WTC11 (cell line): Measurements from ENCODE around the gene CA7. TPM values are rescaled to one million over a fixed set of nuclear protein-coding genes. Genes with fewer than 3 reads are reported as not detected.

Experiments
- ATAC-seq: fragments of 200-7000 bp; cut with Tn5 transposase; 2 replicates; pipeline ENCODE4 v1.10.0; 2021; ENCODE audit warnings: mild to moderate bottlenecking, moderate library complexity
- CTCF ChIA-PET: fragments of 300-600 bp; sonication (Branson Sonifier 250); formaldehyde crosslinking; loops from one replicate; lab custom pipeline; 2021; ENCODE audit warnings: antibody characterized with exemption; lab: Charles Lee
- POLR2A ChIA-PET: fragments of 350-600 bp; sonication (Branson Sonifier 250); formaldehyde crosslinking; loops from one replicate; lab custom pipeline; 2021; ENCODE audit warnings: antibody characterized with exemption; lab: Charles Lee
- DNase-seq: peaks from one replicate; pipeline ENCODE4 v3.0.0; 2021; ENCODE audit warnings: low spot score
- H3K27ac Mint-ChIP-seq: 2 replicates; pipeline ENCODE4 v1.8.0; 2021; ENCODE audit warnings: mixed read lengths
- H3K27me3 Mint-ChIP-seq: 2 replicates; pipeline ENCODE4 v1.8.0; 2021; ENCODE audit warnings: low read depth, mild to moderate bottlenecking, moderate library complexity, mixed read lengths
- H3K36me3 Mint-ChIP-seq: 2 replicates; pipeline ENCODE4 v1.8.0; 2021; ENCODE audit warnings: mixed read lengths
- H3K4me1 Mint-ChIP-seq: 2 replicates; pipeline ENCODE4 v1.8.0; 2022; ENCODE audit warnings: mixed read lengths
- H3K4me3 Mint-ChIP-seq: 2 replicates; pipeline ENCODE4 v1.8.0; 2021; ENCODE audit warnings: mild to moderate bottlenecking, moderate library complexity, mixed read lengths
- H3K9me3 Mint-ChIP-seq: 2 replicates; pipeline ENCODE4 v1.8.0; 2021; ENCODE audit warnings: mixed read lengths
- AFF4 ChIP-seq: sonication (generic); formaldehyde crosslinking; IDR thresholded peaks from 2 replicates; pipeline ENCODE4 v1.8.1; 2023; ENCODE audit warnings: mild to moderate bottlenecking, missing genetic modification reagents, borderline replicate concordance
- ATF1 ChIP-seq: sonication (generic); formaldehyde crosslinking; IDR thresholded peaks from 2 replicates; pipeline ENCODE4 v1.8.1; 2023; ENCODE audit warnings: mild to moderate bottlenecking, moderate library complexity, missing genetic modification reagents
- ETV6 ChIP-seq: sonication (generic); formaldehyde crosslinking; IDR thresholded peaks from 2 replicates; pipeline ENCODE4 v1.8.1; 2022; ENCODE audit warnings: mild to moderate bottlenecking, missing genetic modification reagents
- FOXK1 ChIP-seq: sonication (generic); formaldehyde crosslinking; IDR thresholded peaks from 2 replicates; pipeline ENCODE4 v1.8.0; 2022; ENCODE audit warnings: mild to moderate bottlenecking, moderate library complexity, missing genetic modification reagents
- GABPB1 ChIP-seq: sonication (generic); formaldehyde crosslinking; IDR thresholded peaks from 2 replicates; pipeline ENCODE4 v1.8.1; 2023; ENCODE audit warnings: mild to moderate bottlenecking, missing genetic modification reagents
- IRF2 ChIP-seq: sonication (generic); formaldehyde crosslinking; IDR thresholded peaks from 2 replicates; pipeline ENCODE4 v1.8.0; 2022; ENCODE audit warnings: low read depth, missing genetic modification reagents, borderline replicate concordance
- NR1H2 ChIP-seq: sonication (generic); formaldehyde crosslinking; IDR thresholded peaks from 2 replicates; pipeline ENCODE4 v1.9.0; 2021; ENCODE audit warnings: mild to moderate bottlenecking, moderate library complexity, missing genetic modification reagents
- OVOL2 ChIP-seq: fragments of 250-450 bp; sonication (Bioruptor Pico); IDR thresholded peaks from 2 replicates; pipeline ENCODE4 v1.9.0; 2021; ENCODE audit warnings: mild to moderate bottlenecking, borderline replicate concordance
- TEAD4 ChIP-seq: sonication (generic); formaldehyde crosslinking; IDR thresholded peaks from 2 replicates; pipeline ENCODE4 v1.8.0; 2022; ENCODE audit warnings: mild to moderate bottlenecking, missing genetic modification reagents
- ZBTB21 ChIP-seq: sonication (generic); formaldehyde crosslinking; IDR thresholded peaks from 2 replicates; pipeline ENCODE4 v1.8.1; 2023; ENCODE audit warnings: mild to moderate bottlenecking, missing genetic modification reagents, borderline replicate concordance
- ZMAT4 ChIP-seq: fragments of 250-450 bp; sonication (Bioruptor Pico); IDR thresholded peaks from 2 replicates; pipeline ENCODE4 v1.9.0; 2021; ENCODE audit warnings: mild to moderate bottlenecking
- ZNF121 ChIP-seq: sonication (generic); formaldehyde crosslinking; IDR thresholded peaks from 2 replicates; pipeline ENCODE4 v1.8.0; 2023; ENCODE audit warnings: missing genetic modification reagents
- ZNF138 ChIP-seq: sonication (generic); formaldehyde crosslinking; conservative IDR thresholded peaks from 2 replicates; pipeline ENCODE4 v1.8.1; 2022; ENCODE audit warnings: mild to moderate bottlenecking, moderate library complexity, missing genetic modification reagents
- ZNF416 ChIP-seq: fragments of 250-450 bp; sonication (Bioruptor Pico); IDR thresholded peaks from 2 replicates; pipeline ENCODE4 v1.9.0; 2021; ENCODE audit warnings: mild to moderate bottlenecking, inconsistent platforms
- ZNF423 ChIP-seq: fragments of 250-450 bp; sonication (Bioruptor Pico); IDR thresholded peaks from 2 replicates; pipeline ENCODE4 v2.1.2; 2022; ENCODE audit warnings: mild to moderate bottlenecking, moderate library complexity
- total RNA-seq: library from RNA; stranded (reverse); gene quantifications from 3 replicates; pipeline ENCODE4 v1.2.3, GENCODE V29; 2021
- TF ChIP-seq, protein P1 (sequence below): sonication (generic); formaldehyde crosslinking; conservative IDR thresholded peaks from 2 replicates; pipeline ENCODE4 v1.8.1; 2022; ENCODE audit warnings: mild to moderate bottlenecking, missing genetic modification reagents
- TF ChIP-seq, protein P2 (sequence below): sonication (generic); formaldehyde crosslinking; IDR thresholded peaks from 2 replicates; pipeline ENCODE4 v1.8.0; 2023; ENCODE audit warnings: missing genetic modification reagents
- TF ChIP-seq, protein P3 (sequence below): sonication (generic); formaldehyde crosslinking; IDR thresholded peaks from 2 replicates; pipeline ENCODE4 v1.8.1; 2022; ENCODE audit warnings: mild to moderate bottlenecking, moderate library complexity, missing genetic modification reagents

Gene CA7
- total RNA-seq, 1 experiment from 2014 or later: 1.6 TPM

DNA sequence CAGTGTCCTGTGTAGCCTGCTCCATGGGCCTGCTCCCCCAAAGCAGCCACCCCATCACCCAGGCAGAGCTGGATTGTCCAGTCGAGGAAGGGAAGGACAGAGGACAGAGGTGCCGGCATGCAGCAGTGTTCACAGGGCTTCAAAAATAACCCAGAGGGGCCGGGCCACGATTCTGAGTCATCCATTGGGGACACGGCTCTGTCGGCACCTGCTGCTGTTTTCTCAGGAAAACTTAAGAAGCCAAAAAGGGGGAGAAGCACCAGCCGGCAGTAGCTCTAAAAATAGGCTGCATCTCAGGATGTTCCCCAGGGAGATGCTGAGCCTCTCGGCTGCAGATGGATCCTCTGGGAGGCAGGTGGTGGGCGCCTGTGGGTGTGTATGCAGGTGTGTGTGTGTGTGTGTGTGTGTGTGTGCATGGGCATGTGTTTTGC lies 1.6 kb downstream of the CA7 start:
- peaks cover 13% of the 10 kb centered on the region for H3K4me1 Mint-ChIP-seq
- DNase-seq: no peak

GRCh38 chr16:66846266-66846665 lies 2.1 kb downstream of the CA7 start:
- H3K27ac Mint-ChIP-seq: no peak overlapping the region
- no peaks in the 10 kb centered on the region for H3K9me3 Mint-ChIP-seq
- DNase-seq (no peak), ATAC-seq (no peak)
- ChIA-PET POLR2A (no interaction called here), CTCF (interaction anchor here (1.3 to 6.5 kb wide), 5 partner anchors 12 to 27 kb away, joined by 4 to 76 read pairs (median 4); partner anchors contain the start of gene NAE1)
- H3K4me3 Mint-ChIP-seq: no peak overlapping the region
- no peaks in the 10 kb centered on the region for H3K36me3 Mint-ChIP-seq
- peaks cover 69% of the 10 kb centered on the region for H3K27me3 Mint-ChIP-seq
- peaks cover 13% of the 10 kb centered on the region for H3K4me1 Mint-ChIP-seq
- TF ChIP-seq ZNF138 (CRISPR knock-in tag) (no peak), ATF1 (CRISPR knock-in tag) (no peak), ZMAT4 (no peak), ZNF423 (CRISPR knock-in tag) (no peak), AFF4 (CRISPR knock-in tag) (no peak), ZBTB21 (CRISPR knock-in tag) (no peak), ZNF416 (CRISPR knock-in tag) (no peak), ETV6 (no peak), GABPB1 (CRISPR knock-in tag) (no peak), FOXK1 (no peak), TEAD4 (CRISPR knock-in tag) (no peak), OVOL2 (no peak)
- TF ChIP-seq, protein P1, sequence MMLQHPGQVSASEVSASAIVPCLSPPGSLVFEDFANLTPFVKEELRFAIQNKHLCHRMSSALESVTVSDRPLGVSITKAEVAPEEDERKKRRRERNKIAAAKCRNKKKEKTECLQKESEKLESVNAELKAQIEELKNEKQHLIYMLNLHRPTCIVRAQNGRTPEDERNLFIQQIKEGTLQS (CRISPR knock-in tag): no peak

More for the DNA sequence above, 1.6 kb downstream of the CA7 start:
- CTCF ChIA-PET: interaction anchor here (0.8 to 6.5 kb wide), 5 partner anchors 11 to 27 kb away, joined by 3 to 76 read pairs (median 4); partner anchors contain the start of gene NAE1
- TF ChIP-seq, protein P2, sequence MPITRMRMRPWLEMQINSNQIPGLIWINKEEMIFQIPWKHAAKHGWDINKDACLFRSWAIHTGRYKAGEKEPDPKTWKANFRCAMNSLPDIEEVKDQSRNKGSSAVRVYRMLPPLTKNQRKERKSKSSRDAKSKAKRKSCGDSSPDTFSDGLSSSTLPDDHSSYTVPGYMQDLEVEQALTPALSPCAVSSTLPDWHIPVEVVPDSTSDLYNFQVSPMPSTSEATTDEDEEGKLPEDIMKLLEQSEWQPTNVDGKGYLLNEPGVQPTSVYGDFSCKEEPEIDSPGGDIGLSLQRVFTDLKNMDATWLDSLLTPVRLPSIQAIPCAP (CRISPR knock-in tag): no peak
- TF ChIP-seq ZNF121 (CRISPR knock-in tag) (no peak), ATF1 (CRISPR knock-in tag) (no peak), ZBTB21 (CRISPR knock-in tag) (no peak), IRF2 (CRISPR knock-in tag) (no peak), GABPB1 (CRISPR knock-in tag) (no peak), NR1H2 (CRISPR knock-in tag) (no peak)
- TF ChIP-seq, protein P3, sequence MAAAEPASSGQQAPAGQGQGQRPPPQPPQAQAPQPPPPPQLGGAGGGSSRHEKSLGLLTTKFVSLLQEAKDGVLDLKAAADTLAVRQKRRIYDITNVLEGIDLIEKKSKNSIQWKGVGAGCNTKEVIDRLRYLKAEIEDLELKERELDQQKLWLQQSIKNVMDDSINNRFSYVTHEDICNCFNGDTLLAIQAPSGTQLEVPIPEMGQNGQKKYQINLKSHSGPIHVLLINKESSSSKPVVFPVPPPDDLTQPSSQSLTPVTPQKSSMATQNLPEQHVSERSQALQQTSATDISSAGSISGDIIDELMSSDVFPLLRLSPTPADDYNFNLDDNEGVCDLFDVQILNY: no peak
- Mint-ChIP-seq H3K27ac (no peak overlapping the region), H3K4me3 (peak overlapping the region; percentile 81), H3K36me3 (no peaks in the 10 kb centered on the region), H3K9me3 (no peaks in the 10 kb centered on the region), H3K27me3 (peaks cover 73% of the 10 kb centered on the region)
- POLR2A ChIA-PET: no interaction called here
- no peak for ATAC-seq
